GM19193 (cell line): ENCODE results near the gene ITGB6.

ENCODE experiments used
- POLR2A ChIP-seq: IDR thresholded peaks from 4 replicates; pipeline ENCODE4 v1.6.1; 2011; ENCODE audit not compliant: insufficient read depth, insufficient read length; ENCODE audit errors: extremely low read depth

ITGB6 gene

DNA sequence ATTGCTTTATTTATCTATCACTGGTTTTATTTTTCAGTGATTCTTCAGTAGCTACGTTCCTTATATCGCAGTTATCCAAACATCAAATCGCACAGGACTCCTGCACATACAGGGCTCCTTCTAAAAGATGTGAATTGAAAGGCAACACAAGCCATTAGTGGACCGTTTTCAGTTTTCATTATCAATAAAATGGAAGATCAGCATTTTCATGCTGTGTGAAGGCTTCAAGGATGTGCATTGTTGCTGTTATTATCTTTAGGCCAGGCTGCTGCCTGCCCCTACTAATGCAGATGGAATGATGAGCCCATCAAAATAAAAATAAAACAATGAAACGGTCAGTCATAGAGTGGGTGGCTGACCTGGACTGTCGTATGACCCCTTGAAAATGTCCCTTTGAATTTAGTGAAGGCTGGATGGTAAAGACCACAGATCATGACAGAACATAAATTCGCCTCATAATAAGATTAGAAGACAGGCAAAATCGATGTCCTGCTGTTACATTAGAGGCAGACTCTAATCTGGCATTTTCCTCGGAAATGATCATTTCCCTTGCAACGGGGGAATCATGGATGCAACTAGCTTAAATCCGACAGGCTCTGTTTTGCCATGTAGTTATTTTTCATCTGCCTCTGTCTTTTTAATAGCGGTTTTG, 32.9 kb downstream of the ITGB6 start:
- no peak for TF ChIP-seq POLR2A

DNA sequence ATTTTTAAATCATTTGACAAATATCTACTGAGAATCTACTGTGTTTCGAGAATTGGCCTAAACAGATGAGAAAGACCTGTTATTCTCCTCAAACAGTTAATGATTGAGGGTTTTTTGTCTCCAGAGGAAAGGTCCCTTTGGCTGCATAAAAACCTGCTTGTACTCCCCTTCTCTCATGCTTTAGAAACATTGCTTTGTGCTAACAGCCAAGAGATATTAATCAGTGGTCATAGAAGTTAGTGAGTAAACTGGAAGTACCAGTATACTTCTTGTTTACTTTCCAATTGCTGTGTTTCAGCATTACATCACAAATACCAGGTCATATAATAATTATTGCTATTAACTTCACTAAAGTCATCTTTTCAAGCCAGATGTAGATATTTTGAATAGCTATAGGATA, 34.1 kb downstream of the ITGB6 start:
- no peak for TF ChIP-seq POLR2A

DNA sequence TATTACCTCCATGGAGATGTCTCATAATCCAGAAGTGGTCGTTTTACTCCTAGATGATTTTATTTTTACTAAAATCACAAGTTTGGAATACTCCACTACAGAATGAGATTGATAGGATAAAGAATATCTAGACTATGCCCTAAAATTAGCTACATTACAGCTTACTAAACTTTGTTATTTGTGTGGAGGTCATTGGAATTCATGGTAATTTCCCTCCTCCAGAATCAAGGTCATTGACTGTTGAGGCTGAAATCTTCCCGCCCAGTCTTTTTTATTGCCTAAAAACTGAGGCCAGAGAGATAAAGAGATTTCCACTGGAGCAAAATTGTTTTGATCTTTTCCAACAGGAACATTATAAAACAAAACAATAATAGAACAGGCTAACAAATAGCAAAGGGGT, 35.0 kb downstream of the ITGB6 start:
- no peak for TF ChIP-seq POLR2A

DNA sequence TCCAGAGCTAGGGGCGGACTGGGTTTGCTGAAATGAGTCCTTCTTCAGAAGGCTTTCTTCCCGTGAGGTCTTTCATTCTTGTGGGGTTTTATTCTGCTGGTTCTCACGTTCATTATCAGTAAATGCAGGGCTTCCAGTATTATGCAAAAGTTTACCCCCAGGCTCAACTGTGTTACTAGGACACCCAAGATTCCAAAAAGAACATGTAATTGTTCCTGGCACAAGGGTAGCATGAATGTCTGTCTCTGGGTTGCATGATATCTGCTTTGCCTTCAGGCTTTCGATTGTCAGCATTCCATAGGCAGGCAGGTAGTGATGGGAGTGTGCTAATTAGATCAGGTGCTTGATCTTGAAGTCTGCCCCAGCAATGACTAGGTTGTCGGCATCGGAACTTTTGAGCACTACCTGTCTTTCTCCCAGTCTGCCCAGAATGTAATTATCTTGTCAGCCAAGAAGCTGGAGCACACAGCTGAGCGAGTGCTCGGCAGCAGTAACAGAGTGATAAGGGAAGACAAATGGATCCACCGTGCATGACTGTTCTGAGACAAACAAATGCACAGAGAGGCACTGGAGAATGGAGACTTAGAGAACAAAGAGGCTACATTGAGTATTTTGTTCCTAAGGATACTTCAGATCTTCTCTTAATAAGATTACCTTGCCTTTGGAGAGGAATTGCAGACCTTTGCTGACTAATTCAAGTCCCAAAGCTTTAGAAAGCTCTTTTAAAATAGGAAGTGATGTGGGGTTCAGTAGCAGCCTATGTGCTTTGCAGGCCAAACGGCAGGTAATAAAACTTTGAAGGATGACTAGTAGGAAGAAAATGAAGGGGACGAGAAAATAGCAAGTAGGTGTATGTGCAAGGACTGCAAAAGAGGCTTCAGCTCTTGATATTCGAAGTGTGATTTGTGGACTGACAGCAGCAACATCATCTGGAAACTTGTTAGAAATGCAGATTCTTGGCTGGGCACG, 41.9 kb downstream of the ITGB6 start:
- no peak for TF ChIP-seq POLR2A

GRCh38 chr2:160156665-160157064, 43.4 kb downstream of the ITGB6 start:
- TF ChIP-seq POLR2A = no peak

GRCh38 chr2:160156100-160156499, 44.0 kb downstream of the ITGB6 start:
- no peak for TF ChIP-seq POLR2A

- TF ChIP-seq POLR2A = no peak
Observed at GRCh38 chr2:160145471-160145870, 54.6 kb downstream of the ITGB6 start.

- no peak for TF ChIP-seq POLR2A
Observed at GRCh38 chr2:160144280-160144990, 55.6 kb downstream of the ITGB6 start.

DNA sequence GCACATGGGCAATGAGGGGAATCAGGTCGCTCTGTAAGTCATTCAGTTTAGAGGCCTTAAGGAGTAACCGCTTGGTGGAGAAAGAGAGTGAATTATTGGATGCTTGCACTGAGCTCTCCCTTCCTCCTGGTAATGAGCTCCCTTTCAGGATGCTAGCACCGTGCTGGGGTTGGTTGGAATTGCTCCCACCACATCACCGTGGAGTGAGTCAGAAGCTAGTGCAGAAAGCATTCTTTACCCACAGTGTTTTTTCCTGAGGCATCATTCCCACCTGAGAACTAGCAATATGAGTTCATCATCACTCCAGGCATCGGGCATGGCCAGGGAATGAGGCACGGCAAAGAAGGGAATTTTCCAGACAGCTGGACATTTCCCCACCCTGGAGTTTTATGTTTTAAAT, 57.6 kb downstream of the ITGB6 start:
- TF ChIP-seq POLR2A = no peak

GRCh38 chr2:160141912-160142311, 58.2 kb downstream of the ITGB6 start:
- TF ChIP-seq POLR2A = no peak

DNA sequence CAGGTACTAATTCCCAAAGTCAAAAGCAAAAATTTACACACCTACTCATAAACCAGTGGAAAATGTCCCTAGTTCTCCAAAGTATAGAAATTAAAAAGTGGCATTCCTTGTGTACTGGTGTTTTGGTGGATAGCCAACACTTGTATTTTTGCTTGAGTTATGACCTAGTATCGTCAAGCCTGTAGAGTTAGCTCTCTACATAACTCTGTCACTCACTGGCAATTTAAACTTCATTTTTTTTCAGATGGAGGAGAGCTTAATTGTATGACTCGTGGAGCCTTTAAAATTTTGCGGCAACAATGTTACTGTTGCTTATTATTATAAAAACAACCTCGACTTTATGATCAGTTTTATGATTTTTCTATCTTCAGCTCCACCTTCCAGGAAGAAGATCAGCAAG, 58.7 kb downstream of the ITGB6 start:
- TF ChIP-seq POLR2A = no peak

DNA sequence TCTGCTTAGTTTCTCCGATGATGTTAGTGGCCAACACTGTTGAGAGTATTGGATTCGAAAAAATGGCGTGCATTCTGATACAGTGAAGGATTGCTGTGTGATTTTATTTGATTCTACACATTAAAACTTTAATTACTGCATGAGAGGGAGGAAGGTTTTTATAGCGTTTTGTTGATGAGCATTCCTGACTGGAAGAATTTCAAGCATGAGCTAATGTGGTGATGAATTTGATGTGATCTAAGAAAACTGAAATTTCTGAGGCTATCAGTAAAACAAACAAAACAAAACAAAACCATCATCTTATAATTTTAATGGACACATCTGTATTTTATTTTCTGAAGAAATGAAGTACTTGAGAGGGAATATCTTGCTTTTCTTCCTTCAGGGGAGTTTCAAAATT, 59.6 kb downstream of the ITGB6 start:
- TF ChIP-seq POLR2A = no peak

DNA sequence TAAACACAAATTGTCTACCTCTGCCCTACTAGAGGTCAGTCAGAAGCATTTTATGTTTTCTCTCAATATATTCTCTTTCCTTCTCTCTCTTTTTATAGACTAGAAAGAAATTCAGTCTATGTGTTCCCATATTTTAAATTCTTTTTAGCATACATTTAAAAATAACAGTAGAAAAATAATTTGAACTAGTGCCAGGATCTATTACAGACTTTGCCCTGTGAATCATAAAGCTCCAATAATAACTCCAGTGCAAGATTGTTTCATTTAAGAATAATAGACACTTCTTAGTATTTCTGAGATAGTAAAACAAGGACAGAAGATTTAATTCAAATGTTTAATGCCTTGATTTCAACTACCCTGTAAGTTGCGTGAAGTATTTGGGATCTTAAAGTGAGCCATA, 60.1 kb downstream of the ITGB6 start:
- TF ChIP-seq POLR2A = no peak

GRCh38 chr2:160139350-160139749, 60.7 kb downstream of the ITGB6 start:
- TF ChIP-seq POLR2A = no peak

DNA sequence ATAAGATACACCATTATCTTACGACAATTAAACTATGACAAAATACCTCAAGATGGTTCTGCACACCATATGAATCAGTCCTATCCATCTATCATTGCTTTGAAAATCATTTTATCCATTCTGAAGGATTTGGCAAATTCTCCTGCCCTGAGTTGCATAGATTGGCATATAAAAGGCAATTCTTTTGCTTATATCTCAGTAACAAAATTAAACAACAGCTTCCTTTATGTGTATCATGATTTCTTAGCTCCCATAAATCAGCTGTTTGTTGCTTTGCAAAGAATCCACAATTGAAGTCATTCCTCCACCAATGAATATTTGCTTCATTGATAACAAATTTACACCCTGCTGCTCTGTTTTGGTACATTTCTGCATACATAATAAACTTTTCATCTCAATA, 61.7 kb downstream of the ITGB6 start:
- no peak for TF ChIP-seq POLR2A

DNA sequence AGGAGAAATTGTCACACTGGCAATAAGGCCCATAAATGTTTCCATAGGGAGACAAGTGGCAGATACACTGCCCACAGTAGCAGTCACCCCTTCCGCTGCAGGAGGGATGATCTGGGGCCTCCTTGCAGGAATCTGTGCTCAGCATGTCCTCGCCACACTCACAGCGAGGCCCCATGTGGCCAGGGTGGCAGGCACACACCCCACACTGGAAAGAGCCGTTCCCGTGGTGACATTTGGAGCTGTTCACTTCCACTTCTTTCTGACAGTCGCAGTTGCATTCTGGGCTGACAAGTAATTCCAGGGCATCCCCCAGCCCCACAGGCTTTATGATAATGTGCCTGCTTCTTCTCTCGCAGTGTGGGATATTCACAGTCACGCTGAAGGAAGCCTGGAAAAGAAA, 62.6 kb downstream of the ITGB6 start:
- TF ChIP-seq POLR2A = no peak

GRCh38 chr2:160132761-160133160, 67.3 kb downstream of the ITGB6 start:
- no peak for TF ChIP-seq POLR2A

DNA sequence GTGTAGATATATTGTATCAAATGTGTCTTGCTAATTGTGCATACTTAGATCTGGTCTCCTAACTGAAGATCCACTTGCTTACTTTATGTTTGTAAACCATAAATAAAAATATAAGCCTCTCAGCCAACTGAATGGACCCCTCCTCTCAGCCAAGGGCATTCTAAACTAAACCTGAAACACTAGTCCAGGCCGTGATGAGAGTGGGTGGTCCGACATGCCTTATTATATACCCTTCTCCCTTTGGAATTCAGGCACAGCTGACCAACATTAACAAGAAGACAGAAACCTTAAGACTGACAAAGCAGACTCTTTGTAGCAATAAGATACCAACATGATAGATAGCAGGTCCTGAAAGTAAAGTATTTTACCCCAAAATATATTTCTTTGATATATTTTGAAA, 73.3 kb downstream of the ITGB6 start:
- TF ChIP-seq POLR2A = no peak
